Stomach (tissue), 4 donors: ENCODE data around the gene CCDC91.

Source experiments
- CTCF ChIP-seq, 7 experiments: fragments of 450-650 bp in 4 of 7; fragments of 200-600 bp in 3 of 7; sonication (generic) in 3 of 7; IDR thresholded peaks; one replicate each; pipeline ENCODE4 v1.5.1; 2016 to 2019; ENCODE audit warnings: antibody characterized with exemption in 7 of 7, control low read depth in 2 of 7, mild to moderate bottlenecking in 1 of 7
- EP300 ChIP-seq: sonication (generic); formaldehyde crosslinking; IDR thresholded peaks from one replicate; pipeline ENCODE4 v1.6.1; 2017; ENCODE audit warnings: antibody characterized with exemption

- TF ChIP-seq CTCF (IDR thresholded peaks at IDR 0.05) (no peak), EP300 (no peak)
Measured at GRCh38 chr12:28512876-28513275, 322.6 kb downstream of the CCDC91 start.
